ENCODE data around the gene CMKLR1.

Gene CMKLR1

GRCh38 chr12:108360487-108360886 lies 21.4 kb upstream of the CMKLR1 start:
- no peak for DNase-seq

DNA sequence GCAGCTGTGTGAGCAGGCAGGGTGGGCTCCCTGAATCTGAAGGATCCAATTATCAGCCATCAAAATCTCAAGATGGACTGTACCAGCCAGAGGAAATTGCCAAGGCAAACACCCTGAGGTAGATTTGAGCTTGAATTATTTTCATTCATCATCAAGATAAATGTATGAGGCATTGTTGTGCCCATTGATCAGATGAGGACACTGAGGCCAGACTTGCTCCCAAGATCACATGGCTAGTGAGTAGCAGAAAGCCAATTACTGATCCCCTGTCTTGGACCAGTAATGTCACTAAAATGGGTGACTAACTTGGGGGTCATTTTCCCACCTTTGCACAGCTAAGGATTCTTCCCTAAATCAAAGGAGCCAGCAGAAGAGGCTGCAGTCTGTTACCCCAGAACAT lies 20.9 kb upstream of the CMKLR1 start:
- no peak for DNase-seq

DNA sequence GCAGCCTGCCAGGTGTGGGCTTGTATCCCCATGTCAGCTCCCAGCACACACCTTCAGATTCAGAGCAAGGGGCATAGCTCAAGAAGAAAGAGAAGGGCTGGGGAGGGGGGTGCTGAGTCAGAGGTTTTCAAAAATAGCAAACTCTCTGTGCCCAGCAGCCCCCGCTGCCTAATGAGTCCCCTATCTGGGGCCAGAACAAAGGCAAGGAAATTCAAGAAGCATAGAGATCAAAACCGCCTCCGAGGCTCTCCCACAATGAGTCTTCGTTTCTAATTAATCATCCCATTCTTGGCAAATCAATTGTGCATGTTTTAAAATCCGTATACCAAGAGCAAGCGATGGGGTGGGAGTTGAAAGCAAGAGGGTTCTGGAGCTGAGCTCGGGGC lies 19.5 kb upstream of the CMKLR1 start:
- no peak for DNase-seq

DNA sequence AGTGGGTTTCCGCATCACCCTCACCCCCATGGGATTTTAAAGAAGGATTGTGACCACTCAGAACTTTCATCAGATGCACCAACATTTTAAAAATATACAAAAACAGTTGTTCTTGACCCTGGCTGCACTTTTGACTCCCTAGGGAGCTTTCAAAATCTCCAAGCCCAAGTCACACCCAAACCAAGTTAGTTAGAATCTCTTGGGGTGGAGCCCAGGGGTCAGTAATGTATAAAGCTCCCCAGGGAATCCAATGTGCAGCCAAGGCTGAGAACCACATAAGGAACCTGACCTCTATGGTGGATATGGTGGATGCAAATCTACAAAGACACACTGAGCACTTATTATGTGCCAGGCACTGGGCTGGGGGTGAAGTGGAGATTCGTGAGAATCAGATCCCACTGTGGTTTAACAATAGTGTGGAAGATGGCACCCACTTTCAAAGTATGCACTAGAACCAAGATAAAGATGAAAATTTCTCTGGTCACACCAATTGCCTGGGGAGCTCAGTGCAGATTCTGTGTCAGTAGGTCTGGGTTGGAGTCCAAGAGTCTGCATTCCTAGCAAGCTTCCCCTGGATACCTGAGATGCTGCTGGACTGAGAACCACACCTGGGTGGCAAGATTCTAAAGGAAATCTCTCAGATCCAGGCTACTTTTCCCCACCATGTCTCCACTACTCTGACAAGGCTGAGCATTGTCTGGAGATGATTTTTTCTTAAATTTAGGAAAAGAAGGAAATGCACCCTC lies 18.9 kb upstream of the CMKLR1 start:
- DNase-seq, result no peak

DNA sequence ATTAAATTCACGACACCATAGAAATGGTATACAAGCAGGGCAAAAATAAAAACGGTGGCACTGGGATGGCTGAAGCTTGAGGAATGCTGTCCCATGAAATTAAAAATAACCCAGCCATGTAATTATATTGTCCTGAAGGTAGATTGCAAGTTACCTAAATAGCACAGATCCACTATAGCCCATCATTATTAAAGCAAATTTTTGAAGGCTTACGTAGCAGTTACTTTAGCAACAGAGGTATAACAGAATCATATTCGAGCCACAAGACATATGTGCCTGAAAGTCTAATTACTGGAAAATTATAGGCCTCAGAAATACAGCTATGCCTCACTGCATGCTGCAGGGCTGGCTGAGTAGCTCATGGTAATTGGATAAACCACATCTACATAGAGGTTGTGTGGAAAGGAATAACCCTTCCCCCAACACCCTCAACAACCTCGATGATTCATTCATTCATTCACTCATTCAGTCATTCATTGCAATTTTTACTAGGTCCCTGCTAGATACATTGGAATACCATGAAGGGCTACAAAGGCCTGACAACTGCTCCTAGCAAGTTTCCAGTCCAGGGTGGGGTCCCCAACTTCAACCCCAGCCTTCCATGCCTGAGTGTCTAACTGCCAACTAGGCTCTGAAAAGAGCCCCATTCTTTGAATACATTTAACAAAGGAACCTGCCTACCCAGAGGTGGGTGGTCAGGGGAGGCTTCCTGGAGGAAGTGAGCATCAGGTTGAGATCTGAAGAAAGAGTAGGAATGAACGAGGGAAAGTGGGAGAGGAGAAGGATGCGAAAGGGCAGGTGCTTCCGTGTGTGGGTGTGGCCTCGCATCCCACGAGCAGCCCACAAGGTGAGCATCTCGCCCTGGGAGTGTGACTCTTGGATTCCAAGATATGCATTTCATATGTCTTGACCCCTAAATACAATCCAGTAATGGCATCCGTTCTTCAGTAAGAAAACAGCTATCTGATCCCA lies 18.0 kb upstream of the CMKLR1 start:
- DNase-seq, result no peak

GRCh38 chr12:108355069-108355468 lies 16.0 kb upstream of the CMKLR1 start:
- no peak for DNase-seq

DNA sequence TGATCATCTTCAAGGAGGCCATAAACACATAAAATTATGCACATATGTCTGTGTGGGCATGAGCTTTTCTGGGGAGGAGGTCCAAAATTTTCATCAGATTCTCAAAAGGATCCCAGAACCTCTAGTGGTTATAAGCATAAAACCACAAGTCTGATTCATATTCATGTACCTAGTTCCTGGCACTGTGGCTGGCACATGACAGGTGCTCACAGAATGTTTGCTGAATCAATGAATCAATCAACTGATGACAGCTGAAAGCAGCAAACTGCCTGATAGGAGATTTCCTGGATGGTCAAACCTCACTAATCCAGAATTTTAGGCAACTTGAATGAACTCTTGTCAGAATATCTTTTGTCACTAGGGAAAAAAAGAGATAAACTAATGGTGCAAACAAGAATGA lies 13.5 kb upstream of the CMKLR1 start:
- DNase-seq, result no peak

GRCh38 chr12:108350511-108350910 lies 11.4 kb upstream of the CMKLR1 start:
- DNase-seq, result no peak

- DNase-seq, result no peak
Measured at GRCh38 chr12:108349278-108349688, 10.2 kb upstream of the CMKLR1 start.

GRCh38 chr12:108348842-108349241 lies 9.7 kb upstream of the CMKLR1 start:
- DNase-seq, result no peak

DNA sequence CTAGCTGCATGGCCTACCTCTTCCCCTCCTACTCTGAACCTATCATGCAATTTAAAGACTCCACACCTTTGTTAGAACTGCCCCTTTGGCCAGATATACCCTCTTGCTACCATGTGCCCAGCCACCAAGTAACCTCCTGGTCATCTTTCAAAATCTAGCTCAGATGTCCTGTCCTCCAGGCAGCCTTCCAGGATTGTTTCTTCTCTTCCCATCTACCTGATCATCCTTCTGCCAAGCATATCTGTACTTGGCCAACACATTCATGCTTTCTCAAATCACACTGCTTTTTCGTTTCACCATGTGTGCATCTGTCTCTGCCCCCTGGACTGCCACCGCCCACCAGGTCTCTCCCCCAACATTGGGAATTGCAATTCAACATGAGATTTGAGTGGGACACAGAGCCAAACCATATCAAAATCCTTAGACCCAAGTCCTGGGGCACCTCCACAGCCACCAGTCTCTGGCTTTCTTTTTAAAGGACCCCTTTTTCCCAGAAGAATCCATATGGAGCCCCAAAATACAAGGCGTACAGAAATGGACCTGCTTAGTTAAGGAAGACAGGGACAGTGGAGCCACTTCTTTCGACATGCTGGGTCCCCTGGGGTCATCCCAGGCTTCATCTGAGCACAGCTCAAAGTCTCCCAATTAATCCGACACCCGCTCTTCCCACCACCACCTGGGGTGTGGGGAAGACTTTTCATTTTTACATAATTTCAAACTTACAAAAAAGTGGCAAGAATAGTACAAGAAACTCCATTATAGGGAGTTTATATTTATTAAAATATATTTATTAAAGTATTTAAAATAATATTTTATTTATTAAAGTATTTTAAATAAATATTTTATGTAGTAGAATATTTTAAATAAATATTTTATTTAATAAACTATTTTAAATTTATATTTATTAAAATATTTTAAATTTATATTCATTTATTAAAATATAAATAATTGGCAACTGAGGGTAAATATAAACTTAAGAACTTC lies 7.9 kb upstream of the CMKLR1 start:
- DNase-seq, result no peak

DNA sequence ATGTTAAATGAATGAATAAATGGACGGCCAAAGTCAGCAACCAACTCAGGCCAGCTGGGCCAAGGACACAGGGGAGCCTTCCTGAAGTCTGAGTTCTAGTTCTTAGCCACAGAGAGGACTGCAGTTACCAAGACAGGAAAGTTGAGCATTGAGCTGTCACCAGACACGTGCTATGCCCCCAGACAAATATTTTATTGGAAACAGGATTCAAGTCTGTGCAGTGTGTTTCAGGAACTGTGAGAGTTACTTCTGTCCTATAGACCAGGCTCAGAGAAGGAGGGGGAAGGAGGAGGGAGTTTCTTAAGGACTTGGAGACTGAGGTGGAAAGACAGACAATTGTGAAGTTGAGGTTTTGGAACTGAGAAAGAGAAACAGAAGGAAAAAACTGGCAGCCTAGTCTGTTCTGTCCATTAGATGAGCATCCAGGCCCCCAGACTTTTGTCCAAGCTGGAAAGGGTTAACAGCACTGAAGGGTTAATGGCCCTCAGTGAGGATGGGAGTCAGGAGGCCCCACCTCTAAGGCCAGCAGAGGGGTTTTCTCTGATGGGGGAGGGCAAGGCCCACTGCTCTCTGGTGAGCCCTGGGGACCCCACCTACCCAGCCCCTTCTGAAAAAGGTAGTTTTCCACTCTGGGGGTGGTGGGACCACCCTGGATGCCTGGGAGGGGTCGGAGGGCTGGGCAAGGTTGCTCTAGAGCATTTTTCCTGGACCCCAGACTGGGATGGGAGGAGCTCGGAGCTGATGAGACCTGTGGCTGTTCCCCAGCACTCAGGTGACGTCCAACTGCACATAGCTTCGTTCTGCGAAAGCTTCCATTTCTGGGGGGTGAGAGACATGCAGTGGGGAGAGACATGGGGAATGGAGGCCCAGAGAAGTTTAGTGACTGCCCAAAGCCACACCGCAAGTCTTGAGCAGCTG lies 6.9 kb upstream of the CMKLR1 start:
- DNase-seq, result no peak

DNA sequence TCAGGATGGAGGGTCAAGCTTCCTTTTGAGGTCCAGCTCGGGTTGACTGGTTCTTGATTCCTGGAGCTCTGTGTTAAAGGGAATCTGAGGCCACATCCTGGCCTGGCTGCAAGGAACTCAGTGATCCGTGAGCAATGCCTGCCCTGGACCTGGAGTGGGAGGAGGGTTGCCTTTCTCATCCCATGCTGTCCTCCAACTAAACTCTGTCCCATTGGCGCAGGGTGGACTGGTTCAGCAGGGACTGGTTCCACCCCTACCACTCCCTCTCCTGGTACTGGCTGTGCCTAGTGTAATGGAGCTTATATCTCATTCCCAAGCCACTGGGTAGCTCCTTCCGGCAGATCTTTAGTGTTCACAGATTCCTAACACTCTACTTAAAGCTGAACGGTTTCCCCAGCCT lies 3.9 kb upstream of the CMKLR1 start:
- DNase-seq, result no peak

DNA sequence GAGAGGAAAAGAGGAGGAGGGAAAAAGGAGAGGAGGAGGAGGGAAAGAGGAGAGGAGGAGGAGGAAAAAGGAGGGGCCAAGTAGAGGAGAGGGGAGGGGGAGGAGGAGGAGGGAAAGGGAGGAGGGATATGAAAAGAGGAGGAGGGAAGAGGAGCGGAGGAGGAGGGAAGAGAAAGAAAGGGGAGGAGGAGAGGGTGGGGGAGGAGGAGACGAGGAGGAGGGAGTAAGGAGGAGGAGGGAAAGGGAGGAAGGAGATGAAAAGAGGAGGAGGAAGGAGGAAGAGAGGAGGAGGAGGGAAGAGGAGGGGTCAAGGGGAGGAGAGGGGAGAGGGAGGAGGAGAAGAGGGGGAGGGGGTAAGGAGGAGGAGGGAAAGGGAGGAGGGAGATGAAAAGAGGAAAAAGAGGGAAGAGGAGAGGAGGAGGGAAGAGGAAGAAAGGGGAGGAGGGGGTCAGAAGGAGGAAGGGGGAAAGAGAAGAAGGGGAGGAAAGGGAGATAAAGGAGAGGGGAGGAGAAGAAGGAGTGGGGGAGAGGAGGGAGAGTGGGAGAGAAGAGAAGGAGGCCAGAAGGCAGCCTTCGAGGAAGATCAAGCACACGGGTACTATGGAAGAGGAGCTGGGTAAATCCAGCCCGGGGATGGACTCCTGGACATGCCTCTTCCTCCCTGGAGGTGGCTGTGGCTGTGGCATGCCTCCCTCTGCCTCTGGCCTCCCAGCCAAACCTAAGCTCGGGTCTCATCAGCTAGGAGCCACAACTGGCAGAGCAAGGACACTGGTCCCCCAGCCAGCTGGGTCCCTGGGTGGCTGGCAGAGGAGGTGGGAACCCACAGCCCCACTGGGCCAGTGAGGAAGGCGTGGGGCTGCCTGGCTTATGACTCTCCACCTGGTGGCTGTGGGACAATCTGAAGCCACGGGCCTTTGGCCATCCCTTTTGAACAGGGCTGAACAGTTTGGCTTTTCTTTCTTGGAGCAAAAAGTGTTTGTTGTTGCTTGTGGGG lies 3.0 kb upstream of the CMKLR1 start:
- DNase-seq, result no peak

- no peak for DNase-seq
Measured at GRCh38 chr12:108341356-108341755, 2.2 kb upstream of the CMKLR1 start.

GRCh38 chr12:108340037-108340436 lies 926 bp upstream of the CMKLR1 start:
- no peak for DNase-seq

DNA sequence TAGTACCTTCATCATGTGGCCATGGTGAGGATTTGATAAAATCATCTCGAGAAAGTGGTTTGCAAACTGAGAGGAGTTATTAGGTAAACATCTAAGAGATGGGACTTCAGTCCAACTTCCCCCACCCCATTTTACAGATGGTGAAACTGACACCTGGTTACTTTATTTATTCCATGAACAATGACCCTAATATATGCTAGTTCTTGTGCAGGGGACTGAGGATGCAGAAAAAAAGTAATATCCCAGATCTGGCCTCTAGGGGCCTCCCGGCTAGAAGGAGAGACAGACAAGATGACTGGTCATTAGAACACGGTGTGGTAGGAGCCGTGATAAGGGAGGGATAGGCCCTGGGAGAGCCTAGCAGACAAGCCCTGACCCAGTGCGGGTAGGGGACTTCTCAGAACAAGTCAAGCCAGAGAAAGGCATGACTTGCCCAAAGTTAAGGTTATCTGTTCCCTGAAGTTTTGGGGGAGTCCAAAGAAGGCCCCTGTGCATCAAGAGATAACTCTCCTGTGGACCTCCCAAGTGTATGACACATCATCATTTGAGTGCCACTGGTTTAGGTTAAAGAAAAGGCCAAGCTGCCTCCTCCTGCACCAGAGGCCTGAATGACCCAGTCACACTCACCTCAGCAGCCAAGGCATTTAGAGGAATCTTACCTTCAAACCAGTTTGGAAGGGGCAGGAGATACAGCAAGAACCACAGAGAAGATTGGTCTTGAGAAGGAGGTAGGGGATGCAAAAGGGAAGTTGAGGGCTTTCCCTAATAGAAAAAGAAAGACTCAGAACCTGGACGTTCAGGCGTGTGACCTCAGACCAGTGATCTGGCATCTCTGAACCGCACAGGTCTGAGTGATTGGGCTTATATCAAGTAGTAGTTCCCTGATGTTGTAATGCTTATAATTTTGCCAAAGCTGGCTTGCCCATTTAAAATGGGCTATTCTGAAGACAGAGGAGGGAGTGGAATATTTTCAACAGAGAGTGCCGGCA lies 1.6 kb downstream of the CMKLR1 start:
- DNase-seq, result no peak

GRCh38 chr12:108335349-108336119 lies 3.6 kb downstream of the CMKLR1 start:
- DNase-seq, result no peak

Data from GF-D8 (cell line).